TTC549 (cell line): ENCODE measurements around the gene CSMD2.

Source experiments
- FAIRE-seq: peaks from 2 replicates; lab custom pipeline; 2012; peaks lifted over from hg19 to GRCh38; lab: Jason Lieb, UNC

Gene CSMD2

GRCh38 chr1:33482412-33482811 lies 682.6 kb downstream of the CSMD2 start:
- FAIRE-seq = no peak

- FAIRE-seq = no peak
These were observed 687.6 kb downstream of the CSMD2 start for GRCh38 chr1:33477451-33477850.

- FAIRE-seq = no peak
These were observed 691.1 kb downstream of the CSMD2 start for GRCh38 chr1:33473900-33474299.

- peak; percentile 89 for FAIRE-seq
These were observed 692.6 kb downstream of the CSMD2 start, which contains the start of gene ZSCAN20 for GRCh38 chr1:33472269-33472980. Gene ZSCAN20, plus strand, starts transcription at chr1:33472645. Its CDS starts 6,644 bp downstream, at chr1:33479289.

- FAIRE-seq = no peak
These were observed 693.6 kb downstream of the CSMD2 start for GRCh38 chr1:33471416-33471815.

GRCh38 chr1:33470495-33471012 lies 694.5 kb downstream of the CSMD2 start:
- FAIRE-seq = no peak

GRCh38 chr1:33469691-33470090 lies 695.3 kb downstream of the CSMD2 start:
- no peak for FAIRE-seq

- no peak for FAIRE-seq
These were observed 696.1 kb downstream of the CSMD2 start for GRCh38 chr1:33468967-33469366.

GRCh38 chr1:33468531-33468930 lies 696.5 kb downstream of the CSMD2 start:
- FAIRE-seq = no peak

GRCh38 chr1:33468011-33468410 lies 697.0 kb downstream of the CSMD2 start:
- FAIRE-seq = no peak

GRCh38 chr1:33466159-33466558 lies 698.9 kb downstream of the CSMD2 start:
- no peak for FAIRE-seq

- FAIRE-seq = no peak
These were observed 699.7 kb downstream of the CSMD2 start for GRCh38 chr1:33465316-33465715.

- no peak for FAIRE-seq
These were observed 700.5 kb downstream of the CSMD2 start for GRCh38 chr1:33464552-33464951.
